Stromal cell of bone marrow (primary cell): ENCODE data around the gene PAWR.

ENCODE experiments used
- DNase-seq: peaks from one replicate; pipeline ENCODE4 v3.0.0-alpha.2; 2012; ENCODE audit warnings: low read depth

The PAWR gene, protein sequence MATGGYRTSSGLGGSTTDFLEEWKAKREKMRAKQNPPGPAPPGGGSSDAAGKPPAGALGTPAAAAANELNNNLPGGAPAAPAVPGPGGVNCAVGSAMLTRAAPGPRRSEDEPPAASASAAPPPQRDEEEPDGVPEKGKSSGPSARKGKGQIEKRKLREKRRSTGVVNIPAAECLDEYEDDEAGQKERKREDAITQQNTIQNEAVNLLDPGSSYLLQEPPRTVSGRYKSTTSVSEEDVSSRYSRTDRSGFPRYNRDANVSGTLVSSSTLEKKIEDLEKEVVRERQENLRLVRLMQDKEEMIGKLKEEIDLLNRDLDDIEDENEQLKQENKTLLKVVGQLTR

DNA sequence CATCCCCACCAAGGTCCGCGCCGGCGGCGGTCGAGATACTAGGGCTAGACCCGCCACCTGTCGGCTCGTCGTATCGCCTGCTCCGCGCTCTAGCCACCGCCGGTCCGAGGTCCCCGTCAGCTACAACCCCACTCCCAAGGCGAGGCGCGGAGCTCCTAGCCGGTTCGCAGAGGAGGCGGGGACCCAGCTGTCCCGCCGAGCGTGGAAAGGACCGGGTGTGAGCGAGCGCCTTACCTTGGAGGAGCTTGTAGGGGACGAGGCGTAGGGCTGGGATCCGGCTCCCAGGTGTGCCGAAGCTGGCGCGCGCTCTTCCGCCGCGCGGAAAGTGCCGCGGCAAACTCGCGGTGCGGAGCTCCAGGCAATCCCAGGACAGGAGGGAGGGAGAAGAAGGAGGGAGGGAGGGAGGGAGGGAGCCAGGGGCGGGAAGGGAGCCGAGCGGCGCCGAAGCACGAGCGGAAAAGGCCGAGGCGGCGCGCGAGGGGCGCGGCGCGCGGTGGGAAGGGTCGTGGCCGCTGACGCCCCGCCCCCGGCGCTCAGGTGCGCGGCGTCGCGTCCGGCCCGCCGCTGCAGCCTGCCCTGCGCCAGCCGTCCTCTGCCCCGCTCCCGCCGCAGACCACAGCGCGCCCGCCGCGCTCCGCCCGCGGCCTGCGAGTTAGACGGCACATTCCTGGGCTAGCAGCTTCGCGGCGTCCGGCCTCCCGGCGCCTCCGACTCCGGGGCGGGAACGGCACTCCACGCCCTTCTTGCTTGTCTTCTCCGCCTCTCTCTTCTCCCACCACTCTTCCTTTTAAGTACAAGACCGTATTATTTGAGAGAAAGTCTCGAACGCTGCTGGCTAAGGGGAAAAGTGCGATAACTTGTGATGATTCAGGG, at the start of gene PAWR:
Gene PAWR (minus strand): TSS at position 327 of the 873 bp plus-strand sequence. CDS start 720 bp downstream, outside the sequence.
- peak; percentile 80 for DNase-seq

DNA sequence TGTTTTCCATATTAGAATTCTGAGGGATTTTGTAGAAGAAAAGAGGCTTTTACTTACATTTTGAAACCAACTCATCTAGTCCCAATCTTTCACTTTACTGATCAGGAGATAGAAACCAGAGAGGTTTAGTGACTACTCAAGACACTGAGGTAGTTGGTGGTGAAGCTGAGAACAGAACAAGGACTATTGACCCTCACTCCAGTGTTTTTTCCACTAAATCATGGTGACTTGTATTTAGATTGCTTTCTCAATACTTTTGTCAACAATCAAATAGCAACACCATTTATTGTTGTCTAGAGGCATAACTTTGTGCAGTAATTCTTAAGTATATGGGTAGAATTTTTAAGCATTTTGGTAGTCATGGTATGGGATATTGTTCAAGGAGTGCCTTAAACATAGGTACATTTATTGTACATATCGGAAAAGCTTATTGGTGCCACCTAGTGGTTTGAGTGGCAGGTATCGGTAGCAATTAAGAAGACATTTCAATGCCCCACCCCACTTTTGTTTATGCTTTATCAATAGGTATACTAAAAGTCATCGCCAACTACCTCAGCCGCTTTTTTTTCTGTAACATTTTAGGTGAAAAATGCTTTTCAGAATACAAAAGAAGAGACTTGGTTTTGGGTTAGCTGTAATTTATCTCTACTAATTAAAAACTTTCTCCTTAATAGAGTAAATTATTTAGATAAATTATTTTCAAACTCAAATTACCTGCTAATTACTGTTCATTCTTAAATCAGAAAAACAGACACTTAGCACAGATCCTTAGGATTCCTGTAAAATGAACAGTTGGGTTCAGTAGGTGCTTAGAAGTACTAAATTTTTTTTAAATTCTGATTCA, 47.3 kb upstream of the PAWR start:
- peak; percentile 36 for DNase-seq

DNA sequence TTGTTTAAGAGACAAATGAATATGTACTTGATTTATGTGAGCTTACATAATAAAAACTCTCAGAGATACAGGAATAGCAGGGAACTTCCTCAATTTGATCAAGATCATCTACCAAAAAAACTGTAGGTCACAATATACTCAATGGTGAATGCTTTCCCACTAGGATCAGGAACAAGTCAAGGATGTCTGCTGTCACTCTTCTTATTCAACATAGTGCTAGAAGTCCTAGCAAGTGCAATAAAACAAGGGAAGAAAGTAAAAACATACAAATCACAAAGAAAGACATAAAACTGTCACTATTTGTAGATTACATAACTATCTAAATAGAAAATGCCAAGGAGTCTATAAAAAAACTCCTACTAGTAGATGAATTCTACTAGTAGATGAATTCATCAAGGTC, 41.9 kb upstream of the PAWR start:
- DNase-seq, result no peak

DNA sequence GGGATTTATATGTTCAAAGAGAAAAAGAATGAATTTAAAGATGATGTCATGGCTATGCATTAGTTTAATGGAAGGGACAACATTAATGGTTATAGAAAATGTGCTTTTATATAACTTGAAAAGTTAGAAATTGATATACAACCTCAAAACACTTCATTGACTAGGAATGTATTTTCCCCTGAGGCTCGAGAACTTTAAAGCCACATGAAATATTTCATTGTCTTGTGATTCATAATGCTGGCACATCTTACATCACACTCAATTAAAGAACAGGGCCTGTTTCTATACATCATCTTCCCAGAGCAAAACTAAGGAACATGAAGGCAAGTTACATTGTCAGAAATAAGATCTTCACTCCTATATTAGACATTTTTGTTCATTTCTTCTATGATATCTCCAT, 35.2 kb upstream of the PAWR start:
- peak; percentile 38 for DNase-seq

DNA sequence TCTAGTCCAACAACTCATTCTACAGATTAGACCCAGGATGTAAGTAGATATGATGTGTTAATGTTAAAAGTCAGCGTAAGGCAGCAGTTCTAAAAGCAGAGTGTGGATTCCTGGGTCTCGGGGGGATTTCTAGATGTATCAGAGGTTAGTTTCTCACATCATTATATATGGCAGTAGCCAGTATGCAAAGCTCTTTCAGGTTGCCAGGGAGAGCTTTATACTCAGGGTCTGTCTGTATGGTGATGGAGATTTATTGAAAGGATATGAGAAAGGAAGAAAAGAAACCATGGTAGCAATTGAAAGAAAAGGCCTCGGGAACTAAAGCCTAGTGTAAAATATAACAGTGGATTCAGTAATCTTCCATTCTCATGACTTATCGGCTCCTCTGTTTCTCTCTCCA, 26.2 kb upstream of the PAWR start:
- no peak for DNase-seq

DNA sequence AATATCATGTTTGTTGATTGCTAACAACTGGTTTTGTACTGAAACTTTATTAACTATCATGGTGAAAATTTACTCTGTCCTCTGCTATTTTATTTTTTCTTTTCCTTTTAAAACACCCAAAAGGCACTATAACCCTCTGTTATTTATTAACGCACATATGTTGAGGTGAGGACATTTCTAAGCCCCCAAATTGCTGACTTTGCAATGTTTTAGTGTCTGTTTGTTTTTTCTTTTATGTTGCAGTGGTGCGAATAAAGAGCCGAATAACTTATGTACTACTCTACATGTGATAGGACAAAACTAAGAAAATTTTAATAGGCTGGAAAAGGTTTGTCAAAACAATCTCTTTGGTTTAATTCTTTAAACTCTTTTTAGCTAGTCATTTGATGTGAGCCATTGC, 24.5 kb upstream of the PAWR start:
- no peak for DNase-seq

DNA sequence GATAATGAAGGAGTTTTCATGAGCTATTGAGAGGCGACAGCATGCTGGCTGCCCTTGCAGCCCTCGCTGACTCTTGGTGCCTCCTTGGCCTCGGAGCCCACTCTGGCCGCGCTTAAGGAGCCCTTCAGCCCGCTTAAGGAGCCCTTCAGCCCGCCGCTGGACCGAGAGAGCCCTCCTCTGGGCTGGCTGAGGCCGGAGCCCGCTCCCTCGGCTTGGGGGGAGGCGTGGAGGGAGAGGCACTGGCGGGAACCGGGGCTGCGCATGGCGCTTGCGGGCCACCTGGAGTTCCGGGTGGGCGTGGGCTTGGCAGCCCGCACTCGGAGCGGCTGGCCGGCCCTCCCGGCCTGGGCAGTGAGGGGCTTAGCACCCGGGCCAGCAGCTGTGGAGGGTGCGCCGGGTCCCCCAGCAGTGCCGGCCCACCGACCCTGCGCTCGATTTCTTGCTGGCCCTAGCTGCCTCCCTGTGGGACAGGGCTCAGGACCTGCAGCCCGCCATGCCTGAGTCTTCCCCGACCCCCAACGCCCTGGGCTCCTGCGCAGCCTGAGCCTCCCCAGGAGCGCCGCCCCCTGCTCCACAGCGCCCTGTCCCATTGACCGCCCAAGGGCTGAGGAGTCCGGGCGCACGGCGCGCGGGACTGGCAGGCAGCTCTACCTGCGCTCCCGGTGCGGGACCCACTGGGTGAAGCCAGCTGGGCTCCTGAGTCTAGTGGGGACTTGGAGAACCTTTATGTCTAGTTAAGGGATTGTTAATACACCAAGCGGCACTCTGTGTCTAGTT, 20.1 kb upstream of the PAWR start:
- no peak for DNase-seq

DNA sequence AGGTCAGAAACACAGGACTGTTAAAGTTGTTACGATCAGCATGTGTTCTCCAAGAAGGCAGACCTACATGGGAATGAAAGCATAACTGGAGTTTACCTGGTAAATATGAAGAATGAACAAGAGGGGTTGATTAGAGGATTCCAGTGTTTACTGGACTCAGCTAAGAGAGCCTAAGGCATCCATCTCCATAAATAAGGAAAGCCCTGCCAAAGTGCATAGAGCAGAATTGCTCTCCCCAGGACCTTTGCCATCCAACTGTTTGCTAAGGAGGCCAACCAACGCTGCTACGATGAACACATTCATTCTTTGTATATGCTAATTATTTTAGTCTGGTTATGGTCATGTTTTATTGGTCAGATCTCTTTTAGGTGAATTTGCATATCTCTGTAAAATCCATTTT, 17.1 kb upstream of the PAWR start:
- DNase-seq, result no peak

DNA sequence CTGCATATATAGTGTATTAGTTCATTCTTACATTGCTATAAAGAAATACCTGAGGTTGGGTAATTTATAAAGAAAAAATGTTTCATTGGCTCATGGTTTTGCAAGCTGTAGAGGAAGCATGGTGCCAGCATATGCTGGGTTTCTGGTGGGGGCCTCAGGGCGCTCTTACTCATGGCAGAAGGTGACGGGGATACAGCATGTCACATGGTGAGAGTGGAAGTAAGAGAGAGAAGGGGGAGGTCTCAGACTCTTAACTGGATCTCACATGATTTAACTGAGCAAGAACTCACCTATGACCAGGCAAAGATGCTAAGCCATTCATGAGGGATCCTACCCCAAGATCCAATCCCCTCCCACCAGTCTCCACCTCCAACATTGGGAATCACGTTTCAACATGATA, 15.9 kb upstream of the PAWR start:
- DNase-seq, result no peak

DNA sequence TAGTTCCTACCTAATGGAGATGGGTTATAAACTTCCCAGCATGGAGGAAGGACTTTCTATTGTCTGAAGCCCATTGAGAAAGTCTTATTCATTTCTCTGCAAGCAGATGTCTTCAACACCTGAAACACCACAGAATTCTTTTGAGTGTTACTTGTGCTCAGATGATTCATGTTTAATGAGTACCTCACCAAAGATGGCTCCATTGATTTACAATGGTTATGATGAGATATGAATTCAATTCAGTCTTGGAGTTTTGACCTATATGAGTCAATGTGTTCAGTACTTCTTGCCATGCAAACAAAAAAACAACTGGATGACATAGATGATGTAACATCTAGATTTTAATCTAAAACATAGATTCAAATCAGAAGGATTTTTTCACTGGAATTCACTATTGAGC, 15.4 kb upstream of the PAWR start:
- DNase-seq, result no peak

DNA sequence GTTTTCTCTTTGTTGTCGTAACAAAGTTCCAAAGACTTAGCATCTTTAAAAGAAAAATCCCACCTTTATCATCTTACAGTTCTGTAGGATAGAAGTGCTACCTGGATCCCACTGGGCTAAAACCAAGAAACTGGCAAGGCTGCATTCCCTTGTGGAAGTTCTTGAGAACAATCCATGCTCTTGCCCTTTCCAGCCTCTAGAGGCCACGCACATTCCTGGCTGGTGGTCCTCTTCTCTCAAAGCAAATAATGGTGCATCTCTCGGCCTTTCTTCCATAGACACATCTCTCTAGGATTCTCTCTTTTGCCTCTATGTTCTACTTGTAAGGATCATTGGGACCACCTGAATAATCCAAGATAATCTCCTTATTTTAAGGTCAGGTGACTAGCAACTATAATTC, 8.2 kb upstream of the PAWR start:
- no peak for DNase-seq

DNA sequence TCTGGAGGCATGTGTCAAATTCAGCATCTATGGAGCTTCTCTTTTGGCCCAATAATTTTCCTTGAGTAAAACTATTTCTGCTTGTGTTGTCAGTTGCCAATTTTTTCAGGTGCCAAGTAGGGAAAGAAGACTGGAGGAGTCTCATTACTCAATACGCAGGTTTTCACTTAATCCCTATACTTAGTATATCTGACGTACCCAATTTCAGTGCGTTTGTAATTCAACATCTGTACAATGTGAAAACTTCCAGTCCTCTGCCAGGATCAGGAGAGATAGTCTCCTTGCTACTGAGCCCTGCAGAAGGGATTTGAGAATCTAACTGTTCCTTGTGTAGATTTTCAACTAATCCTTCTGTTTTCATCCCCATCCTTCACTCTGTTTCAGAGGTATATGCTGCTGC, 5.7 kb upstream of the PAWR start:
- no peak for DNase-seq

DNA sequence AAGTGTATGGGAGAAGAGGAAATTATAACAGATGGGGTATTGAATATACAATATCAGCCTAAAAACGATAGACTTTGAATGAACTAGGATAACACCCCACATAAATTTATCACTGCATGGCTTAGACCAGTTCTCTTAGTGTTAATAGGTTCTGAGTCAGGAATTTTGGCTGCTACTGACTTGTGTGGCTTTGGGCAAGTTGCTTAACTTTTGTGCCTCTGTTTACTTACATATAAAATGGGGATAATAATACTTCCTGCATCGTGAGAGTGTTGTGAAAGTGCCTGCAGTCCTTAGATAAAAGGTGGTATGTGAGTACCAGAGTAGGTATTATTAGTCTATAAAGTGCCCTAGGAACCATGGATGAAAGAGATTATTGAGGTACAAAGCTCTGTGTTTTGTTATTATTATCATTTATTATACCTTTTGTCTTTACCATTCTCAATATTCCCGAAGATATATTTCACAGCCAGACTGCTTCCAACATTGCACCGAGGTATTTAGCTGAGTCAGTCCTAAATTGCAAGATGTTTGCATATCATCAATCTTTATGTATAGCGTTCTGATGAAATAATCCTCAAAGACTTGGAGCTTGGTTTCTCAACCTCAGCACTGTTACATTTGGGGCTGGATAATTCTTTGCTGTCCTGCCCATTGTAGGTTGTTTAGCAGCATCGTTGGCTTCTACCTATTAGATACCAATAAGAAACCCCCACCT, 2.3 kb upstream of the PAWR start:
- no peak for DNase-seq

DNA sequence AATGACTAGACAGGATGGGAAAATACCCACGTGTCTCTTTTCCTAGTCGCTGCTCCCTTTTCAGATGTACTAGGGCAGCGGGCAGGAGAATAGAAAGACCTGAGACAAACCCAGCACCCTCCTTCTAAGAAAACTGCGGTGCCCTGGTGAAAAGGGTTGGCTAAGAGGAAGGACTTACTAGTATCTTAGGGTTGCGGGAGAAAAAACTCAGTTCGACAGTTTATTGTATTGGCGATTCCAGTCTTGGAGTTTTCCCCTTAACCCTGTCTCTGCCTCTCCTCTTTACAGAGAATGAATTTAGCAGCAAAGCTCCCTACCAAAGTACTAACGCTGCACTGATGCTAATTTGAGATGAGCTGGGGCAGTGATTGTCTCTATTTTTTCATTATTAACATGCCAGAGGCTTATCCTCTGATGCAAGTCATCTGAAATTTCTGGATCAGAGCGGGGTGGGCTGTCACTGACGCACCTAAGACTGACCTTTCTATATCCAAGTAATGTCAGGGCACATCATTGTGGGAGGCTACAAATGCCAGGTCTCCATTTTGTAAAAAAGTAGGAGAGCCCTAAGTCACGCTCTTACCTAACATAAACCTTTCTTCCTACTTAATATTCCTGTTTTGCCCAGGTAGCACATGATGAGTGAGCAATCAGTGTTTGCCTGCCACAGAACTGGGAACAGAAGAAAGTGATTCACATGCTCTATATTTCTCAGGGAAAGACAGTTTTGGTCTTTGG, 916 bp upstream of the PAWR start:
- DNase-seq, result no peak

DNA sequence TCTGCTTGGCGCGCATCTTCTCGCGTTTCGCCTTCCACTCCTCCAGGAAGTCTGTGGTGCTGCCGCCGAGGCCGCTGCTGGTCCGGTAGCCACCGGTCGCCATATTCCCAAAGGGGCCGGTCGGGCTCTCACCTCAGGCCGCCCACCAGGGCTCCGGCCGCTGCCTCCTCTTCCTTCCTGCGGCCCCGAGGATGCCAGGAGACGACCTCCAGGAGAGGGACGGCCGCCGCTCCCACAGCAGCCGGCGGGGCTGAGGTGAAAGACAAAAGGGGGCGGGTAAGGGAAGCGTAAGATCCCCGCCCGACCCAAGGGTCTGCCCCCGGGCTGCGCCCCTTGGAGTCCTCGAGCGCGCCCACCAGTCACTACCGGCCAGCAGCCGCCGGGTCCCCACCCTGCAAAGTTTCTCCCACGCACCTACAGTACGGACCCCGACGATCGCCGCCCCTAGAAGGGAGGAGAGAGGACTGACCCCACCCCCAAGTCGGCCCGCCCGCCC, 574 bp downstream of the PAWR start:
- no peak for DNase-seq

DNA sequence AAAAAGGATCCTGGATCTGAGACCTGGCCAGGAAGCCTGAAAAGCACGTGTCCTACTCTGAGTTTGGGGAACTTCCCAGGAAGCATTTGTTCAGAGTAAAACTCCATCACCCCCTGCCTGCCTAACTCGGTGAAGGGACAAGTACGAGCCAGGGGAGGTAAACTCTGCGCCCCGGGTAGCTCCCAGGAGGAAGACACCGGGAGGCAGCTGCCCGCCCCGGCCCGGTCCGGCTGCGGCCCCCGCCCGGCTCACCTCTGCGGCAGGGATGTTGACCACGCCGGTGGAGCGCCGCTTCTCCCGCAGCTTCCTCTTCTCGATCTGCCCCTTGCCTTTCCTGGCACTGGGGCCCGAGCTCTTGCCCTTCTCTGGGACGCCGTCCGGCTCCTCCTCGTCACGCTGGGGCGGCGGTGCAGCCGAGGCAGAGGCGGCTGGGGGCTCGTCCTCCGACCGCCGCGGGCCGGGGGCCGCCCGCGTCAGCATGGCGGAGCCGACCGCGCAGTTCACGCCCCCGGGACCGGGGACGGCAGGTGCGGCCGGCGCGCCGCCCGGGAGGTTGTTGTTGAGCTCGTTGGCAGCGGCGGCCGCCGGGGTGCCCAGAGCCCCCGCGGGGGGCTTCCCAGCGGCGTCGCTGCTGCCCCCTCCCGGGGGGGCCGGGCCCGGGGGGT, 1.2 kb downstream of the PAWR start:
- no peak for DNase-seq

DNA sequence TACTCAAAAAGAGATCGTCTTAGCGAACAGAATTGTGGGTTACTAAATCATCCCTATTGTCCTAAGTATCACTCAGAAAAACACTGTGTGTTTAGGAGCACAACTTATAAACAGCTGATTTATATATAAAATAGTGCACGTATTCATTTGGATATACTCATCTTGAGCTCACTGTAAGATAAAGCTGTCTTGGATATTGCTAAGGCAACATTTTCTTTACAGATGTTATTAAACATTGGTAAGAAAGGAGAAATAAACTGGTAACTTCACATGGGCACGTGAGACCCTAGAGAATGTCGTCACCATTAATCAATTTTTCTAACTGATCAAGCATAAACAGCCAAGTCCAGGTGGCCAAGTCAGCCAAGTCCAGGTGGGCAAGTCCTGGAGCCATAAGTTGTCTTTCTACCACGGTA, 1.7 kb downstream of the PAWR start:
- DNase-seq, result no peak

DNA sequence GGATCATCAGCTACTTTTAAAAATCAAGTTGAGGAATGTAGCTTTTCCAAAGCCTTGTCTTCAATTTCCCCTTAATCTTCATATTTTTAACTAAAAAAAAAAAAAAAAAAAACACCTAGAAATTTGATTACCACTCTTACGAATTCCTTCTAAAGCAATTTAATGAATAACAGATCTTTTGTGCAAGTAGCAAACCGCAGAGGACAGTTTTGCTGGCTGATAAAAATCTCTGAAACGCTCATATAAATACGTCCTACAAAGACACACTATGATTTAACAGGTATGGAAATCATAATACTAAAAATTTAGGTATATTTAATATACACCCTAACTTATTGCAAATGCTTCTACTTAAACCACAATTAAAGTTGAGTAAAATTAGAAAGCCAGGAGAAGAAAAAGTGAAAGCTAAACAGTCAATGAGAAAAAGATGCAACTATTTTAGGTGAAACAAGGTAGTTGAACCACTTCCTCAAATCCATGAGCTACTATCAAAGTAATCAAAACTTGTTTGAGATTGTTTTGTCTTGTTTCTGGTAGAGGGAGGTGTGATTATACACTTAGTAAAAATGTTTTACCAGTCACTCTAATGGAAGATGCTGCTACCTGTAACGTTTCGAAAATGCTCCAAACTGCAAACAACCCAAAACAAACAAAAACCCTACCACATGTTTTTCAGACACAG, 2.2 kb downstream of the PAWR start:
- DNase-seq, result no peak

DNA sequence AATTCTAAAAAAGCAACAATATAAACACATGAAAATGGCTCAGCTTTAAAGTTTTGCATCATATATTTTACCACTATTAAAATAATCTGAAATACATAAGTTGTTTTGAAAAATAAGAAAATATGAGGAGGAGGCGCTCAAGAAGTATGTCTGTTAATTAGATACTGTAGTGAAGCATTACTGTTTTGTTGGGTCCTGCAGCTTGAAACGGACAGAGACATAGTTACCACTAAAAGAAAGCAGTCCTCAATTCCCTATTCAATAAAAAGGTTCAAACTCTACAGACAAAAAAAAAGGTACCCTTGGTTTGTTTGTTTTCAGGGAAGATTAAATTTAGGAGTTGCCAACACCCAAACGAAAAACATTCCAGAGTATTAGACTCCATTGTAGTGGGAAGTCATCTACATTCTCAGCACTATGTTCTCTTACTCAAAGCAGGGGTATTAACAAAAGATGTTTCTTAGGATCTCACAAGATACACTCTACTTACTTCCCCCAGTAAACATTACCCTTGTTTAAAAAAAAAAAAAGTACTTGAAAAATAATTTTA, 3.0 kb downstream of the PAWR start:
- no peak for DNase-seq
